ENCODE results near the gene ZNF440.
"Not testable (repeated sequence)": the region's sequence is repeated elsewhere in the genome, so short reads cannot be mapped to it uniquely, and the experiment has no call there.

The ZNF440 gene

DNA sequence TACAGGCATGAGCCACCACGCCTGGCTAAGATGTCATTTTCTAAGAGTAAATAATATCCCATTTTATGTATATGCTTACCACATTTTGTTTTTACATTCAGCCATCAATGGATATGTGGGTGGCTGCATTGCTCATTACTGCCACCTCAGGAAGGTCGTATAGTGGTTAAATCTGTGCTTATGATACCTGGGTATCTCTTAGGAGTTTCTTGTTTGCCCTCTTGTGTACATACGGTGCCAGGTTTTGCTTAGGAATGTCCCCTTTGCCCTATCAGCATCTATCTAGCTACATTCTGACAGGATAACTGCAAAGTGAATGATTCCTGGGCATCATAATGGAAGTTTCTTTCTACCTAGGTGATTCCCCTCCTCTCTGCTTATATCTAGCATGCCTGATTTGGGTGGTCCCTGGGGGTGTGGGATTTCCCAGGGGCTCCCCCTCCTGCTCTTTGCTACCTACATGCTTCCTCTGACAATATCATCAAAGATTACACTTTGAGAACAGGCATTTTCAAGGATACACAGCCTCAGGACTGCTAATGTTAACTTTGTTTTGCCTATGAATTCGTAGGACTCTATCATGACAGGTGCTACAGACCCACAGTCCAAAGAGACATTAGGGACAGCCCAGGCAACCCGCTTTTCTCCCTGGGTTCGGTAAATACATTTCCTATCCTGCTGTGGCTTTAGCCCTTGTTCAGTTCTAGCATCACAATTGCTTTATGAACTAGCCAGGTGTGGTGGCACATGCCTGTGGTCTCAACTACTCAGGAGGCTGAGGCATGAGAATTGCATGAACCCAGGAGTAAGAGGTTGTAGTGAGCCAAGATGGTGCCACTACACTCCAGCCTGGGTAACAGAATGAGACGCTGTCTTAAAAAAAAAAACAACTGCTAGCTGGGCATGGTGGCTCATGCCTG, 15.1 kb downstream of the ZNF440 start:
- DNase-seq, result not testable (repeated sequence)

DNA sequence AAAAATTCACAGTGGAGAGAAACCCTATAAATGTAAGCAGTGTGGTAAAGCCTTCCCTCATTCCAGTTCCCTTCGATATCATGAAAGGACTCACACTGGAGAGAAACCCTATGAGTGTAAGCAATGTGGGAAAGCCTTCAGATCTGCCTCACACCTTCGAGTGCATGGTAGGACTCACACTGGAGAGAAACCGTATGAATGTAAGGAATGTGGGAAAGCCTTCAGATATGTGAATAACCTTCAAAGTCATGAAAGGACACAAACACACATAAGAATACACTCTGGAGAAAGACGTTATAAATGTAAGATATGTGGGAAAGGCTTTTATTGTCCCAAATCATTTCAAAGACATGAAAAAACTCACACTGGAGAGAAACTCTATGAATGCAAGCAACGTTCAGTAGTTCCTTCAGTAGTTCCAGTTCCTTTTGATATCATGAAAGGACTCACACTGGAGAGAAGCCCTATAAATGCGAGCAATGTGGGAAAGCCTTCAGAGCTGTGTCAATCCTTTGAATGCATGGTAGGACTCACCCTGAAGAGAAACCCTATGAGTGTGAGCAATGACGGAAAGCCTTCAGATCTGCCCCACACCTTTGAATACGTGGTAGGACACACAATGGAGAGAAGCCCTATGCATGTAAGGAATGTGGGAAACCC, 18.3 kb downstream of the ZNF440 start:
- DNase-seq, result no peak

GRCh38 chr19:11833541-11833940, 19.5 kb downstream of the ZNF440 start:
- no peak for DNase-seq

GRCh38 chr19:11835626-11836066, 21.6 kb downstream of the ZNF440 start:
- peak; percentile 63 for DNase-seq

DNA sequence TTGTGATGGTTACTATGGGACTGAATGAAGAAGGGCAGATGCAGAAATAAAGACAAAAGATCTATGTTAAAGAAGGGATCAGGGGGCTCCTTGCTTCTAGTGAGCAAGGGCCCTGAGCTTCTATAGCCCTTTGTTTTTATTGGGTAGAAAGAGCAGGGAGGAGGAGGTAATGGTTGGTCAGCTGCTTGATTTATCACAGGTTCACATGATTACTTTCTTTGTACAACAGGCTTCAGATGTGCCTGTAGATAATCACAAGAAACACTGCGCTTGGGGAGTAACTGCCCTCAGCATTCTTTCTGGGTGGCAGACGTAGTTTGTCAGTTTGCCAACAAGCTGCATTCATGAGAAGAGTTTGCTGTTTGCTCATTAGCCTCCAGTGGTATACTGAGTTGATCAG, 29.6 kb downstream of the ZNF440 start:
- peak; percentile 76 for DNase-seq

DNA sequence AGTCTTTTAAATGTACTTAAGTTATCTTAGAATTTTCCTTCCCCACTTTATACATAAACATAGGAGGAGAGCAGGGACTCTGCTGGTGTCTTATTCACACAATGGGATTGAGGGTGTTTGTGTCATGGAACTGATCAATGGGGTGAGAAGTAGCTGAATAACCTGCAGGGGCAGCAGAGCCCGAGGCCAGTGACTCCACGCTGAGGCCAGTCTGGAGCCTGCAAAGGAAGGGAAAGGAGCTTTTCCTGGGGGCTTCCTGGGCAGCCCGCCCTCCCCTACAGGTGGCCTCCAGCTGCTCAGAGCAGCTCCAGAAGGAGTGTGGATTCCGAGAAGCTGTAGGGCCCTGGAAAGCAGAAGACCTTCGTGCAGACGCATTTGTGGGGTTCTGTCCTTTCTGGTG, 33.5 kb downstream of the ZNF440 start:
- DNase-seq, result not testable (repeated sequence)

DNA sequence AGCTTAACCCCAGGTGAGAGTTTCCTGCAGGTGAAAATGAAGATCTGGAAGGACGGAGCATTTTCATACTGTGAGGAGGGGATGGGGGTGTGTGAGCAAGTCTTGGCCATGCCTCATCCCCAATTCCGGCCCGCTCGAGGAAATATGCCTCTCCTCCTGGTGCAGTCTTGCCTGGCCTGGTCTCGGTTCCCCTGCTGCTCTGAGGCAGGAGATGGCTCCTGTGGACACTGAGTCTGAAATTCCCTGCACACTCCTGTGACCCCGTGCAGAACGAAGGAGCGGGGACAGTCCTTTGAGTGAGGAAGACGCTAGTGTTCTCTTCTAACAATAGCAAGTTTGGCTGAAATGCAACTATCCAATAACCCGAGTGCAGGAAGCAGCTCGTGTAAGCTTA, 34.1 kb downstream of the ZNF440 start:
- DNase-seq, result no peak

- DNase-seq, result peak; percentile 78
These were observed 34.8 kb downstream of the ZNF440 start, which contains the start of gene ZNF439 for GRCh38 chr19:11848594-11849469. Gene ZNF439 (plus strand): TSS chr19:11848726. CDS start chr19:11848868, 142 bp downstream.

DNA sequence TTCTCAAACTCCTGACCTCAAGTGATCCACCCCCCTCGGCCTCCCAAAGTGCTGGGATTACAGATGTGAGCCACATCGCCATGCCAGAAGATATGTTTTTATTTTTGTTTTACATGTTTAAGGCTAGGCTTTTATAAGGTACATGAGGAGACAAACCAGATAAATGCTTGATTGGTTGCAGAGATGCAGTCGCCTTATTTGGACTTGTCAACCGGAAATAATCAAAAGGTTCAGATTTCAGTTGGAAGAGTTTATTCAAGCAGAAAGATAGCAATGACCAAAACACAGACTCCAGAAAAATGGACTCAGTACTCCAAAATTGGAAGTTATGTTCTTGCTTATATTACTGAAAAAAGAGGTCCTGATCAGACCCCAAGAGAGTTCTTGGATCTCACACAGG, 36.2 kb downstream of the ZNF440 start:
- DNase-seq, result not testable (repeated sequence)

- no peak for DNase-seq
These were observed 39.3 kb downstream of the ZNF440 start for GRCh38 chr19:11853358-11853757.

- DNase-seq, result no peak
These were observed 42.6 kb downstream of the ZNF440 start for GRCh38 chr19:11856596-11857250.

DNA sequence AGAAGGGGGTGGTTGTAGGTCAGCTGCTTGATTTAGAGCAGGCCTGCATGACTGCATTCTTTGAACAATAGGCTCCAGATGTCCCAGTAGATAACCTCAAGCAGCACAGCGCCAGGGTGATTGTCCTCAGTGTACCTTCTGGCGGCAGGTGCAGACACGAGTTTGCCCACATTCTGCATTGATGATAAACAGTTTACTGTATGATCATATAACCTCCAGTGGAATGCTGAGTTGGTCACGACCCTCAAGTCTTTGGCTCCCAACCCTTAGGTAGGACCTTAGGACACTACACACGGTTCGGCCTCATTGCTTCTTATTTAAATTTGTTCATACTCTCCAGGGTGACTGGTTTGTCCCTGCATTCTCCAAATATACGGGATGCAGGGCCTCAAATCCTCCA, 46.6 kb downstream of the ZNF440 start:
- no peak for DNase-seq

DNA sequence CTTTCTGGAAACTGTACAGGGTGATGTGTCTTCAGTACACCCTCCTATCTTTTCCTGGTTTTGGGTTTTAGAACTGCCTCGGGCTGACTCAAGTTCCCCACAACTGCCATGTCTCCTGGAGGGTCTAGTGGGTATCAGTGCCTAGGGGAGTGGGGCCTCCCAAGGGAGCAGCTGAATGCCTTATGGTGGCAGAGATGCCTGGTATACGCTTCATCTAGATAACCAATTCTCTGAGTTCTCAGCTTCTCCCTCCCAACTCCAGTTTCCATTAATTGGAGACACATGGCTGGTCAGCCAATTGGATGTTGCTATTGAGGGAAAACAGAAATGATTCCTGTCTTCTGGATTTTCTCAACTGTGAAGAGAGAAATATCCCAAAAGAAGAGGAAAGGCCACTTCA, 47.2 kb downstream of the ZNF440 start:
- DNase-seq, result no peak

GRCh38 chr19:11867766-11868165, 53.7 kb downstream of the ZNF440 start:
- not testable (repeated sequence) for DNase-seq

GRCh38 chr19:11868188-11868587, 54.1 kb downstream of the ZNF440 start:
- no peak for DNase-seq

GRCh38 chr19:11872624-11873023, 58.6 kb downstream of the ZNF440 start:
- DNase-seq, result no peak

DNA sequence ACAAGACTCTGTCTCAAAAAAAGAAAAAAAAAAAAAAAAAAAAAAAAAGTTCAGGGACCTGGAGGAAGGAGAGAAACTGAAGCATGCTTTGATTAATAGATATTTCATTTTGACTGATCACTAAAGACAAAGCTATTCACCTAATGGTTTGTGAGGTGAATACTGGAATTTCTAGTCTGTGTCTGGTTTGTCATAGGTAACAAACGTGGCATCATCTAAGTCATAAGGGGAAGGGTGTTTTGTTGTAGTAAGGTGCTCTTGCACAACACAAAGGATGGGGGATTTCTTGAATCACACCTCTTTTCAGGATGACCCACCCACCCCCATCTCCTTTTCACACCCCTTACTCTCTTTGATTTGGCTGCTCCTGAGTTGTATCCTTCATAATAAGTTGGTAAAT, 59.7 kb downstream of the ZNF440 start:
- no peak for DNase-seq

- peak; percentile 21 for DNase-seq
These were observed 65.7 kb downstream of the ZNF440 start for GRCh38 chr19:11879687-11880266.

- no peak for DNase-seq
These were observed 66.5 kb downstream of the ZNF440 start for GRCh38 chr19:11880598-11880997.

- DNase-seq, result peak; percentile 78
These were observed 67.2 kb downstream of the ZNF440 start for GRCh38 chr19:11881151-11881800.

DNA sequence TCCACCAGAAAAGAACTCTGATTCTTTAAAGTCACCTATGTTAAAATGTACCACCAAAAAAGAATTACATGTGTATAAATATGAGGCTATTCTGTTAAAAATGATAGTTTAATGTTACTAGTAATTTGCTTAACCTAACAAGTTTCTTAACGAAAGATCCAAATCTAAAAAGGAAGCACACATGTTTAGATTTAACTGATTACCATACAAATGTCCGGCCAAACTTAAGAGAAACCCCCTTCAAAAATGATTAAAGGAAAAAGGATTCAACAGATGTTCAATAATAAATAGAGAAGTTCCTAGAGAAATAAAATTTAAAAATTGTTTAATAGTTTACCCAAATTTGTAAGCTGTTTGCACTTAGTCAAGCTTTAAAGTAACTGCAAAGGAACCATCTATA, 68.5 kb downstream of the ZNF440 start:
- DNase-seq, result no peak

All from hematopoietic multipotent progenitor cell treated with erythropoietin and hydrocortisone succinate and interleukin-3 and kit ligand, for 8 days (in vitro differentiated cells).